HG03571 (cell line): ENCODE data around the gene RBM34.
"Not testable (repeated sequence)": the region's sequence is repeated elsewhere in the genome, so short reads cannot be mapped to it uniquely, and the experiment has no call there.

Experiments used
- ATAC-seq: cut with Tn5 transposase; IDR thresholded peaks from one replicate; pipeline ENCODE4 v1.9.1; 2021; ENCODE audit not compliant: unreplicated experiment

The RBM34 gene

DNA sequence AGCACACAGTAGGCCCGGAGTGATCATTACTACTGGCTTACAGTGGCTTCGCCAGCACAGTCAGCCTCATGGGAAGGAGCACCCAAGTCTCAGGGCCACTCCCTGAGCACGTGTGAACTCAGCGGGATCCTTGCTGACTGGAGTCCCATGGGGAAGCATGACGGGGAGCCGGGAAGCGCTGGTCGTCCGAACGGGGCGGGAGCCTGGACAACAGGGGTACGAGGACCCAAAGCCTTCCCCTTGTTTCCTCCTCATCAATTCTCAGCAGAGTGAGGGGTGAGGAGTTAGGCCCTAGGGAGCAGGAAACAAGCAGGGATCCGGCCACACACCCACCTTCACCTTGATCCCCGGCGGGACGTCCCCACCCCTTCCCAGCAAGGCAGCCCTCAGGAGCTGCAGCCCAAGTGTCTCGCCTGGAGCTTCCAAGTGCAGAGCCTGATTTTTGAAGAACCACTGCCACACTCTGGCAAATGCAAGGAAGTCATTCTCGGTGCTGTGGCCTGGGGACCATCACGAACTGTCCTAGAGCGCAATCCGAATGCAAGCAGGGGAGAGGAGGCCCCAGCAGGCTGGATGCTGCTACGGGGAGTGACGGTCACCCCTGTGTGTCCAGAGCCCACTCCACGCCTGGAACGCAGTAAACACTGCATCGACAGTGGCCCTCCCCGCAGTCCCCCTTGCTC is 67.9 kb downstream of the RBM34 start:
- no peak for ATAC-seq

DNA sequence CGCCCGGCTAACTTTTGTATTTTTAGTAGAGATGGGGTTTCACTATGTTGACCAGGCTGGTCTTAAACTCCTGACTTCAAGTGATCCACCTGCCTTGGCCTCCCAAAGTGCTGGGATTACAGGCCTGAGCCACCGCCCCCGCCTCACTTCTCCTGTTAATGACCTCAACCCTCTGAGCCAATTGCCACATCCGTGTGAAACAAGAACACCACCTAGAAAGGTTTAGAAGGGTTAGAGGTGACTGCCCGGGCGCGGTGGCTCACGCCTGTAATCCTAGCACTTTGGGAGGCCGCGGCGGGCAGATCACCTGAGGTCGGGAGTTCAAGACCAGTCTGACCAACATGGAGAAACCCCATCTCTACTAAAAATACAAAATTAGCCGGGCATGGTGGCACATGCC is 68.6 kb downstream of the RBM34 start:
- not testable (repeated sequence) for ATAC-seq

DNA sequence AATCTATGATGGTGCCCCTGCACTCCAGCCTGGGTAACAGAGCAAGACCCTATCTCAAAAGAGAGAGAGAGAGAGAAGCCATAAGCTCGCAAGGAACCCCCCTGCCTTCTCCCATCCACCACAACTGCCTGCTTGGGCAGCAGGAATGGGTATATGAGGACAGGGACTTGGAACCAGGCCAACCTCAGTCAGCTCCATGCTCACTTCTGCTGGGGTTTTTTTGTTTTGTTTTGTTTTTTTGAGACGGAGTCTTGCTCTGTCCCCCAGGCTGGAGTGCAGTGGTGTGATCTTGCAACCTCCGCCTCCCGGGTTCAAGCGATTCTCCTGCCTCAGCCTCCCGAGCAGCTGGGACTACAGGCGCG is 69.0 kb downstream of the RBM34 start:
- not testable (repeated sequence) for ATAC-seq

DNA sequence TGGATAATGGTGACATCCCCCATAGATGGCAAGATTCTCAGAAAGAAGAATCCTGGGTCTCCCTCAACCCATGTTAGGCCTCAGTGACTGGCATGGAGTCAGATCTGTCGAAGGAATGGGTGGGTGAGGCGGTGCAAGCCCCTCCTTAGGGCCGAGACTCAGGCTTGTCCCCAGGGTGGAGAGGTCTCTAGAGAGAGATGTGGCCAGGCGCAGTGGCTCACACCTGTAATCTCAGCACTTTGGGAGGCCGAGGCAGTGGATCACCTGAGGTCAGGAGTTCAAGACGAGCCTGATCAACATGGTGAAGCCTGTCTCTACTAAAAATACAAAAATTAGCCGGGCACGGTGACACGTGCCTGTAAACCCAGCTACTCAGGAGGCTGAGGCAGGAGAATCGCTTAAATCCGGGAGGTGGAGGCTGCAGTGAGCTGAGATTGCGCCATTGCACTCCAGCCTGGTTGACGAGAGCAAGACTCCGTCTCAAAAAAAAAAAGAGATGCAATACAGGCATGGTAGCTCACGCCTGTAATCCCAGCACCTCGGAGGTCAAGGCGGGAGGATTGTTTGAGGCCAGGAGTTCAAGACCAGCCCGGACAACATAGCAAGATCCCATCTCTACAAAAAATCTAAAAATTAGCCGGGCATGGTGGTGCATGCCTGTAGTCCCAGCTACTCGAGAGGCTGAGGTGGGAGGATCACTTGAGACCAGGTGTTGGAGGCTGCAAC is 69.6 kb downstream of the RBM34 start:
- not testable (repeated sequence) for ATAC-seq

DNA sequence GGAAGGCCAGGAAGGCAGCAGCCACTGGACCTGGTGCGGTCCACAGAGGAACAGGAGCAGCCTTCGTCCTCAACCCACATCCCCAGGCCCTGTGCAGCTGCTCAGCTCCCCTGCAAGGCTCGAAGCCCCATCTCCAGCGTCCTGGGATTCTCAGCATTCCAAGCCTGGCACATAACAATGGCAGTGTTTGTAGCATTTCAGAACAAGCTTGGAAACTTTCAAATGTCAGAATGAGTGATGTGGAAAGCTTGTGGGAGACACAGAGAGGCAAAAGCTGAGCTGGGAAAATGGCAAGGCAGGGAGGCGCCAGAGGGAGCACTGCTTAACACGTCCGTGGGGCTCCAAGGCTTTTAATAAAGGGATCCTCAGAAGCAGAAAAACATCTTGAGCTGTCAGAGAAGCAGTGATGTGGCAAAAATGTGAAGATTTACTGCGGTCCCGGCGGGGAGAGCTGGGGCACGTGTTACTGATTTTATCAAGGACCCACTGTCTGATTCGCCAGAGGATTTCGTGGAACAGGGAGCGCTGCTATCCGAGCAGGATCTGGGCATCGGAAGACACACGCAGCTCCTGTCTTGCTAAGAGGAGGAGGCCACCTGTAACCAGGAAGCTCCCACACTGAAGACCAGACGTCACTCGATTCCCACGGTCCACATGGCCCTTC is 70.5 kb downstream of the RBM34 start:
- ATAC-seq, result no peak

DNA sequence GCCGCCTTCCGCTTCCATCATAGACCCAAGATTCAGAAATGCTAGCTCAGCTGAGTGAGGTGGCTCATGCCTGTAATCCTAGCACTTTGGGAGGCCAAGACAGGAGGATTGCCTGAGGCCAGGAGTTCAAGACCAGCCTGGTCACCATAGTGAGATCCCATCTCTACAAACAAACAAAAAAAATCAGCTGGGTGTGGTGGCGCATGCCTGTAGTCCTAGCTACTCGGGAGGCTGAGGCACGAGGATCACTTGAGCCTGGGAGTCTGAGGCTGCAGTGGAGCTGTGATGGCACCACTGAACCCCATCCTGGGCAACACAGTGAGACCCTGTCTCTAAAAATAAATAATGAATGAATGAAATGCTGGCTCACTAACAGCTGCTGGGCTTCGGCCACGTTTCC is 72.1 kb downstream of the RBM34 start:
- no peak for ATAC-seq

DNA sequence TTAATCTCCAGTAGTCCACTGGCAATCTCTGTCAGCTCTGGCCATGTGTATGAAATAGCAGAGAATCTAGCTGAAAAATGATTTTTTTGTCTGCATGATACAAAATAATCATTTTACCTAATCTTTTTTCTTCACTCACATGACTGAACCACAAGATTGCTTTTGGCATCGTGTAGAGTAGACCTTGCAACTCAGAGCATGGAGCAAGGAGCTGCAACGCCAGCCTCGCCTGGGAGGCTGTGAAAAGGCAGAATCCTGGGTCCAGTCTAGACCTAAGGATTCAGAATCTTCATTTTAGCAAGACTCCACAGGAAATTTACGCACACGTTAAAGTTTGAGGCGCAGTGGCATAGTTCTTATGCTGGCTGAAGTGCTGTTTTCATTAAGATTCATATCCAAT is 72.6 kb downstream of the RBM34 start:
- ATAC-seq, result no peak

DNA sequence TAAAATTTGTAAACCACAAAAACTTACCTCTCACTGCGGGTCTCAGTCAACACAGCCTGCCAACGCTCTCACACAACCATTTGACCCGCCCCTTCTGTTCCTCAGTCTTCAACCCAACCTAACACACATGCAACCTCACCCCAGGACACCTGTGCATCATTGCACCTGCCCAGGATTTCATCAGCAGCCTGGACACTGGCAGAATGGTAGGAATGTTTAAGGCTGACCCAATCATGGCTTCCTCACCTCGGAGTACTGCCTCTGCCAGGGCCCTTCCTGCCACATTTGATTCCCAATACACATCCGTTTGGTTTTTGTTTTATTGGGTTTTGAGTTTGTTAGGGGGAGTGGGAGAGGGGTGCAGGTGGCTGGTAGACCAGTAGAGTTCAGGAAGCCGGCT is 73.1 kb downstream of the RBM34 start:
- ATAC-seq, result no peak

DNA sequence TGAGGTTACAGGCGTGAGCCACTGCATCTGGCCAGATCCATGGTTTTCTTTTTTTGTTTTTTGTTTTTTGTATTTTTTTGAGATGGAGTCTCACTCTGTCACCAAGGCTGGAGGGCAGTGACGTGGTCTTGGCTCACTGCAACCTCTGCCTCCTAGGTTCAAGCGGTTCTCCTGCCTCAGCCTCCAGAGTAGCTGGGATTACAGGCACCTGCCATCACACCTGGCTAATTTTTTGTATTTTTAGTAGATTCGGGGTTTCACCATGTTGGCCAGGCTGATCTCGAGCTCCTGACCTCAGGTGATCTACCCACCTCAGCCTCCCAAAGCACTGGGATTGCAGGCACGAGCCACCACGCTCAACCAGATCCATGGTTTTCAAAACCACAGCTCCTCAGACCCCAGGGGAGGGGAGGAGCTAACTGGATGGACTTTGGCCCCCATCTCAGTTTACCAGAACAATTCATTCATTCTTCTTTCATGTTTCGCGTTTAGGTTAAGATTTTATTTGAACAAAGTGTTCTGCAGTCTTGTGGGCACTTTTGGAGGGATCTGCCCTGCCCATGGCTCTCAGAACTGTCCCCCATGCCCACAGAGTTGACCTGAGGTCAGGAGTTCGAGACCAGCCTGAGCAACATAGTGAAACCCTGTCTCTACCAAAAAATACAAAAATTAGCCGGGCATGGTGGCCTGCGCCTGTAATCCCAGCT is 75.5 kb downstream of the RBM34 start:
- not testable (repeated sequence) for ATAC-seq
